Measurements from ENCODE around the gene PSEN2.

DNA sequence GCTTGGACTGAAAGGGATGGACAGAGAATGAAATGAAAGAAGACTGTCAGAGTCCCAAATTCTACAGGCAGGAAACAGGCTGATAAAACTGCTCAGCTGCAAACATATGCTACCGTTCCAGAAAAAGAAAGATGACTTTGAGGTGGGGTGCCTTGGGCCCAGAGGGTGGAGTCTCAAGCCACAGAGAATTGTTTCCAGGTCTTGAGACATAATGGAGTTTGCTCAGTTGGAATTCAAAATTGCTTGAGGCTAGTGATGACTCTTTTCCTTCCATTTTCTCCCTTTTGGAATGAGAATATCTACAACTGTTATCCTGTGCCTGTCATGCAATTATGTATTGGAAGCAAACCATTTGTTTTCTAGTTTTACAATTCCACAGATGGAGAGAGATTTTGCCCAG, 23.6 kb upstream of the PSEN2 start:
- TF ChIP-seq EZH2 (IDR thresholded peaks at IDR 0.05; ENCODE audit: borderline replicate concordance, control insufficient read depth, low read depth, low read length) (no peak), CEBPB (IDR thresholded peaks at IDR 0.05; ENCODE audit: borderline replicate concordance in 1 of 2, low read depth in 2 of 2, low read length in 2 of 2) (no peak), MTA3 (IDR thresholded peaks at IDR 0.05; ENCODE audit: borderline replicate concordance, low read length) (no peak), SIN3A (IDR thresholded peaks at IDR 0.05; ENCODE audit: low read depth, low read length) (no peak)
- TF ChIP-seq, protein P1, sequence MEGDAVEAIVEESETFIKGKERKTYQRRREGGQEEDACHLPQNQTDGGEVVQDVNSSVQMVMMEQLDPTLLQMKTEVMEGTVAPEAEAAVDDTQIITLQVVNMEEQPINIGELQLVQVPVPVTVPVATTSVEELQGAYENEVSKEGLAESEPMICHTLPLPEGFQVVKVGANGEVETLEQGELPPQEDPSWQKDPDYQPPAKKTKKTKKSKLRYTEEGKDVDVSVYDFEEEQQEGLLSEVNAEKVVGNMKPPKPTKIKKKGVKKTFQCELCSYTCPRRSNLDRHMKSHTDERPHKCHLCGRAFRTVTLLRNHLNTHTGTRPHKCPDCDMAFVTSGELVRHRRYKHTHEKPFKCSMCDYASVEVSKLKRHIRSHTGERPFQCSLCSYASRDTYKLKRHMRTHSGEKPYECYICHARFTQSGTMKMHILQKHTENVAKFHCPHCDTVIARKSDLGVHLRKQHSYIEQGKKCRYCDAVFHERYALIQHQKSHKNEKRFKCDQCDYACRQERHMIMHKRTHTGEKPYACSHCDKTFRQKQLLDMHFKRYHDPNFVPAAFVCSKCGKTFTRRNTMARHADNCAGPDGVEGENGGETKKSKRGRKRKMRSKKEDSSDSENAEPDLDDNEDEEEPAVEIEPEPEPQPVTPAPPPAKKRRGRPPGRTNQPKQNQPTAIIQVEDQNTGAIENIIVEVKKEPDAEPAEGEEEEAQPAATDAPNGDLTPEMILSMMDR (IDR thresholded peaks at IDR 0.05 in 2 of 3, conservative IDR thresholded peaks at IDR 0.05 in 1 of 3; ENCODE audit: control insufficient read depth in 2 of 3, extremely low read depth in 1 of 3, insufficient read depth in 1 of 3, low read depth in 3 of 3, low read length in 3 of 3): no peak
- TF ChIP-seq, protein P2, sequence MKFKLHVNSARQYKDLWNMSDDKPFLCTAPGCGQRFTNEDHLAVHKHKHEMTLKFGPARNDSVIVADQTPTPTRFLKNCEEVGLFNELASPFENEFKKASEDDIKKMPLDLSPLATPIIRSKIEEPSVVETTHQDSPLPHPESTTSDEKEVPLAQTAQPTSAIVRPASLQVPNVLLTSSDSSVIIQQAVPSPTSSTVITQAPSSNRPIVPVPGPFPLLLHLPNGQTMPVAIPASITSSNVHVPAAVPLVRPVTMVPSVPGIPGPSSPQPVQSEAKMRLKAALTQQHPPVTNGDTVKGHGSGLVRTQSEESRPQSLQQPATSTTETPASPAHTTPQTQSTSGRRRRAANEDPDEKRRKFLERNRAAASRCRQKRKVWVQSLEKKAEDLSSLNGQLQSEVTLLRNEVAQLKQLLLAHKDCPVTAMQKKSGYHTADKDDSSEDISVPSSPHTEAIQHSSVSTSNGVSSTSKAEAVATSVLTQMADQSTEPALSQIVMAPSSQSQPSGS (IDR thresholded peaks at IDR 0.05; ENCODE audit: low read length): no peak

All from GM12878 (cell line).